Activated T-helper 2 cell treated with anti-CD3 and anti-CD28 coated beads, Interferon-gamma antibody, Interleukin-2, Interleukin-4, amounts not matched to agents 10 μg/mL and 5 μg/mL and 100 μg/mL, durations not matched to agents 14 hours and 24 hours and 36 hours (primary cell): ENCODE measurements around the gene TRIM32. TPM values are rescaled to one million over a fixed set of nuclear protein-coding genes. Genes with fewer than 3 reads are reported as not detected.

Experiments used
- DNase-seq: peaks from one replicate; pipeline ENCODE4 v3.0.0; 2021; ENCODE audit warnings: low spot score
- H3K27ac Mint-ChIP-seq: one replicate; pipeline ENCODE4 v1.8.0; 2021; ENCODE audit warnings: mixed read lengths
- H3K27me3 Mint-ChIP-seq: one replicate; pipeline ENCODE4 v1.8.0; 2021; ENCODE audit warnings: low read depth, mixed read lengths
- H3K36me3 Mint-ChIP-seq: one replicate; pipeline ENCODE4 v1.8.0; 2021; ENCODE audit warnings: low read depth, mixed read lengths
- H3K4me1 Mint-ChIP-seq: one replicate; pipeline ENCODE4 v1.8.0; 2021; ENCODE audit warnings: low read depth, mixed read lengths
- H3K4me3 Mint-ChIP-seq: one replicate; pipeline ENCODE4 v1.8.0; 2021; ENCODE audit warnings: low read depth, mild to moderate bottlenecking, moderate library complexity, mixed read lengths
- H3K9me3 Mint-ChIP-seq: one replicate; pipeline ENCODE4 v1.8.0; 2021; ENCODE audit warnings: mixed read lengths
- intact Hi-C: fragments of 100-400 bp; cut with micrococcal nuclease; formaldehyde crosslinking; loops from one replicate; pipeline ENCODE4 v1.15.1; 2023
- total RNA-seq: library from RNA; stranded (reverse); gene quantifications from 2 replicates; pipeline ENCODE4 v1.2.3, GENCODE V29; 2022

TRIM32 gene
- total RNA-seq, 1 donor from 2014 or later, result 15.7 TPM

DNA sequence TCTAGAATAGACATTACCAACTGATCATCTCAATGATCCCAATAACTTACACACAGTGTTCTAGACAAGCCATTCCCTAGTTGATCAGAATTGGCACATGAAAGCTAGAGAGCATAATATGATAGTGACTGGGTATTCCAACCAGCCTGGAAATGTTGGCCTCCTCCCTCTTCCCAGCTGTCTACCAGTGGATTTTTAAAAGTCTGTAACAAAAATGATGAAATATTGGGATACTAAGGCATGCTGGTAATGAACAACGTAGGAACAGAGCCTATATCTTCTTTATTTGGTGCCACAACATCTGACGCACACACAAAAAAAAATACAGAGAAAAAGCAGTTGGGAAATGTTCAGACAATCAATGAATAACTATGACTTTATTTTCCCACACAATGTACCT, 34.8 kb downstream of the TRIM32 start:
- Mint-ChIP-seq H3K9me3 (no peaks in the 10 kb centered on the region), H3K27ac (no peak overlapping the region), H3K27me3 (no peaks in the 10 kb centered on the region), H3K4me1 (no peaks in the 10 kb centered on the region), H3K4me3 (no peak overlapping the region), H3K36me3 (no peaks in the 10 kb centered on the region)
- no peak for DNase-seq
- intact Hi-C loops, result no loop called here

DNA sequence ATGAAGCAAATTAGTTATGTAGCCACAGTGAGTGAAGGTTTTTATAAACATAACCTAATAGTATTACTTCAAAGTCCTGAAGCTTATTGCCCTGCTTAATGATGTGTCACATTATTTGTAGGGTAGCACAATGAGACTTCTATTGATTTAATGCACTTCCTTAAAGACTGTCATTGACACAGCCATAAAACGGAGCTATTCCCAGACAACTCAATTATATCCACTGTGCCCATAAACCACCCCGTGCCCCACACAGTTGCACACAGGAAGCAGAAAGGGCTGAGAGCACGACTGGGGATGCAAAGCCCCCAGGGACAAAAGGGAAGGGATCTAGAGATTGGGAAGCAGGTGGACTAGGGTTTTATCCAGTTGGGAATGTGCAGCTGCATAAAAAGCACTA, 37.0 kb downstream of the TRIM32 start:
- Mint-ChIP-seq H3K27me3 (no peaks in the 10 kb centered on the region), H3K9me3 (no peaks in the 10 kb centered on the region)
- intact Hi-C loops, result no loop called here

DNA sequence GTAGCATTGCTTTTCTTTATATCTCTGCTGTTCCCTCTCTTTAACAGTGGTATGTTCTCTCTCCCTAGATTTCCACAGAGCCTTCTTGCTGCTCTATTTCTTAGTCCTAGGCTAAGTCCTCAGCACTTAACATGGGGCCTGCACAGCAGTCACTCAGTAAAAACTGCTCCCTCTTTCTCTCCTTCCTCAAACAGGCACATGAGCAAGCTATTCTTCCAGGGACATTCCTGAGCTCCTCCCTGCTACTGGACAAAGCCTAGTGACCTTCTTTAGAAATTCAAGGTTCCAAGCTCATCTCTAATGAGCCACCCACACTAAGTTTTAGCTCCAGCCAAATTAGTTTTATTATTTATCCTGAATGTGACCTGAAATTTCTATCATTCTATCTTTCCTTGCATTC, 39.5 kb downstream of the TRIM32 start:
- Mint-ChIP-seq H3K4me3 (no peak overlapping the region), H3K9me3 (no peaks in the 10 kb centered on the region), H3K27me3 (no peaks in the 10 kb centered on the region), H3K27ac (no peak overlapping the region), H3K4me1 (no peaks in the 10 kb centered on the region), H3K36me3 (no peaks in the 10 kb centered on the region)
- DNase-seq, result no peak
- intact Hi-C loops, result no loop called here

More for the DNA sequence above, 37.0 kb downstream of the TRIM32 start:
- Mint-ChIP-seq H3K4me1 (no peaks in the 10 kb centered on the region), H3K4me3 (no peak overlapping the region), H3K27ac (no peak overlapping the region), H3K36me3 (no peaks in the 10 kb centered on the region)
- no peak for DNase-seq

DNA sequence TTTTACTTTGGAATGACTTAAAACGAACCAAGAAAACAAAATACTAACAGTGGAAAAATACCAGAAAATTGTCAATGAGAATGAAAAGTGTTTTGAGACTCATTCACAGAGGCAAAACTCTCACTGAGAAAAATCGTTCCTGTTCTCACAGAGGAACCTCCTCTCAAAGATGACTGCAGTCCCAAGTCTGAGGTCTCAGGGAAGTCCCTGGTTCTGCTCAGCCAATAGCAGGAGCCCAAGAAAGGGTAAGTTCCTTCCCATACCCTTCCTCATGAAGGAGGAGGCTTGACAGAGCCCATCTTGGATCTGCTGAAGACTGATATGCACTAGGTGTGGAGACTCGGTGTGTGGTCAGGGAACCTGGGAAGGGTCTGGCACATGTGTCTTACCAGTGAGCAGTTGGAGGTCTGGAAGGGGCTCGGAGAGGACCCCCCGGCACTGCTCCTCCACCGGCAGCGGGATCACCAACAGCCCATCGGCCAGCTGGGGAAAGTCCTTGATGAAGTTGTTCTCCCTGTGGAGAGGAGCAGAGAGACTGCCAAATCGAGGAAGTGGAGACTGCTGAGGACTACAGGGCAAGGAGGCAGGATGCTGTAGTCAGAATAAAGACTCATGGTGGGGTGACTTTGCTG, 46.0 kb downstream of the TRIM32 start:
- no peak for DNase-seq
- intact Hi-C loops, result no loop called here
- Mint-ChIP-seq H3K9me3 (no peaks in the 10 kb centered on the region), H3K4me1 (no peaks in the 10 kb centered on the region), H3K36me3 (no peaks in the 10 kb centered on the region), H3K27ac (no peak overlapping the region), H3K4me3 (no peak overlapping the region), H3K27me3 (peaks cover 2% of the 10 kb centered on the region)

DNA sequence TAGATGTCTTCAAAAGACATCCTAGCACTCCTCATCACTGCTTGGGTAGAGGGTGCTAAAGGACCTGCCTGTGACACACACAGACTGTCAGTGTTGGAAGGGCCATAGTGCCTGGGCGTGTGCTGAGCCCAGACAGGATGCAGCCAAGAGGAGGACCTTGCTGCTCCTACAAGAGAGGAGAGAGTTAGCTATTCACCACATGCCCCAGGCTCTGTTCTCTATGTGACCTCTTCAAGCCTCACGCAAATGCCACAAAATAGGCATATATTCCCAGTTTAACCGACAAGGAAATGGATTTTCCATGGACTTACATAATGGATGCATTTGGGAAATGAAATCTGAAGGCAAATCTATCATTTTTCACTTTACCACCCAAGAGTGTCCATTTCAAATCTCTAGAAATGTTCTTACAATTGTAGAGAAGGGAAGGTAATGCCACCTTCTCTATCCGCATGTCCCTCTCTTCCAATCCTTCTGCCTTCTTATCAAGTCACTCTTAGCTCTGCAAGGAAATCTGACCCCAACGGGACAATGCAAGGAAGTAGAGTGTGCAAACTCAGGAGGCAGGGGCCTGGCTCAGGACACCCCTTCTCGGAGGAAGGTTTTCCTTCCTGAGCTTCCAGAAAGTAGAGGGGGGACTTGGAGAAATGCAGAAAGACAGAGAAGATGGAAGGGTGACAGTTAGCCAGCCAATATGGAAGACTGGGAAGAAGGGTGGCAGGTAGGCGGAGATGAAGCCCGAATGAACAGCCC, 49.5 kb downstream of the TRIM32 start:
- H3K27ac Mint-ChIP-seq, result no peak overlapping the region
- intact Hi-C loops, result loop anchor here (5.0 kb wide), 1 partner anchor 126 kb away; no protein-coding TSS in a partner anchor
- no peak overlapping the region for H3K4me3 Mint-ChIP-seq
- no peaks in the 10 kb centered on the region for H3K4me1 Mint-ChIP-seq
- H3K36me3 Mint-ChIP-seq, result no peaks in the 10 kb centered on the region
- DNase-seq, result no peak
- no peaks in the 10 kb centered on the region for H3K9me3 Mint-ChIP-seq
- H3K27me3 Mint-ChIP-seq, result peaks cover 2% of the 10 kb centered on the region

DNA sequence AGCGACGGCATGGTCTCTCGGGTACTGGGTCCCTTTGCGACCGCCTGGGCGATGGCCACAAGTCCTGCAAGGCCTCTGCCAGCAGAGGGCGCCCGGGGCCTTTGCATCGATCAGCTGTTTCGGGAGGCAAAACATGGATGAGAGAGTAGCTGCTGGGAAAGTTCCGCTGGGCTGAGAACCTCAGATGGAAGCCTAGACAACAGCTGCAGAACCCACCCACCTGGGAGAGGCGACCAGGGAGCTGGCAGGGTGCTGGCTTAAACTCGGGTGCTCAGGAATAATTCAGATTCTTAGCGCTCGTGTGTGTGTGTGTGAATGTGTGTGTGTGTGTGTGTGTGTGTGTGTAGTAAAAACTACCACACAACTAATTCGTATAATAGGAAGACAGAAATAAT, 50.0 kb downstream of the TRIM32 start:
- Mint-ChIP-seq H3K9me3 (no peaks in the 10 kb centered on the region), H3K27me3 (peaks cover 2% of the 10 kb centered on the region), H3K36me3 (no peaks in the 10 kb centered on the region), H3K27ac (no peak overlapping the region), H3K4me3 (no peak overlapping the region), H3K4me1 (no peaks in the 10 kb centered on the region)
- DNase-seq, result peak; percentile 32
- intact Hi-C loops, result loop anchor here (5.0 kb wide), 1 partner anchor 125 kb away; no protein-coding TSS in a partner anchor

DNA sequence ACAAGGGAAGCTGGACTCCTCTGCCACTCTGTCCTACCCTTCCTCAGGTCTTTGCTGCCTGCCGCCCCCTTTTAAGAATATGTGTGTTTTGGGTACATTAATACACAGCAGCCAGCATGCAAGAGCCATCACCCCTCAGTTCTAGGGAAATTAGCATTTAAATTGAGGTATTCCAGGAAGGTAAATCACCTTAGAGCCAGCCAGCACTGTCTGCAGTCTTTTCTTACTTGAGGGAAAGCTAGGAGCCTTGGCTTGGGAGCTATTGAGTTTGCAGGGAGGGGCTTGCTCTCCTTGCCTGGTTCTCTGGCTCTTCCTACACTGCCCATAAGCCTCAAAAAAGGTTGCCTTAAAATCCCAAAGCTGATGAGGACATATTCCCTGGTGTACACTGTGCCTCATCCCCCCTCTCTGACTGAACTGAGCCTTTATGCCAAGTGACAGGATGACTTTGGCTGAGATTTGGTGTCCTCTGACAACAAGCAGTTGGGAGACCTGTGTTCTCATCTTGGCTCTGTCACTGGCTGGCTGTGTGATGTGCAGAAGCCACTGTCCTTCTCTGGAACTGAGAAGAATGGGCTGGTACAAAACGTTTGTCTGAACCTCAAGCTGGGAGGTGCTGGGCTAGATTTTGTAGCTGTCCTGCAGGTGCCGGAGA, 54.1 kb downstream of the TRIM32 start:
- no peak overlapping the region for H3K4me3 Mint-ChIP-seq
- peaks cover 2% of the 10 kb centered on the region for H3K27me3 Mint-ChIP-seq
- intact Hi-C loops, result no loop called here
- no peaks in the 10 kb centered on the region for H3K9me3 Mint-ChIP-seq
- H3K27ac Mint-ChIP-seq, result no peak overlapping the region
- no peaks in the 10 kb centered on the region for H3K36me3 Mint-ChIP-seq
- no peak for DNase-seq
- no peaks in the 10 kb centered on the region for H3K4me1 Mint-ChIP-seq

DNA sequence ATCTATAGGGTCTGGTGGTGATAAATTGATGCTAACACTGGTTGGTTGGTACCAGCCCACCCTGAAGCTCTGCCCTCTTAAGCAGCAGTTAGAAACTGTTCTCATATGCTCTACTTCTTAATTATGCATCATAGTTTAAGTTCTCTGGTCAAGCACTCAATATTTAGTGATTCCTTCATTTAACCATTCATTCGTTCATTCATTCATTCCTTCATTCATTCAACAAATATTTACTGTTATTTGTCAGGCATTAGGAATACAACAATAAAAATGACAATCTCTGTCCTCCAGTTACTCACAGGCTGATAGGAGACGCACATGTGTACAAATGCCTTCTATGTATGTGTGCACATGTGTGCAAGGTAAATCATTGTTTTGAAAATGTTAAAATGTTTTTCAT, 54.6 kb downstream of the TRIM32 start:
- H3K27me3 Mint-ChIP-seq, result no peaks in the 10 kb centered on the region
- no peaks in the 10 kb centered on the region for H3K9me3 Mint-ChIP-seq
- H3K36me3 Mint-ChIP-seq, result no peaks in the 10 kb centered on the region
- H3K4me3 Mint-ChIP-seq, result no peak overlapping the region
- no peaks in the 10 kb centered on the region for H3K4me1 Mint-ChIP-seq
- H3K27ac Mint-ChIP-seq, result no peak overlapping the region
- intact Hi-C loops, result no loop called here
- DNase-seq, result no peak

DNA sequence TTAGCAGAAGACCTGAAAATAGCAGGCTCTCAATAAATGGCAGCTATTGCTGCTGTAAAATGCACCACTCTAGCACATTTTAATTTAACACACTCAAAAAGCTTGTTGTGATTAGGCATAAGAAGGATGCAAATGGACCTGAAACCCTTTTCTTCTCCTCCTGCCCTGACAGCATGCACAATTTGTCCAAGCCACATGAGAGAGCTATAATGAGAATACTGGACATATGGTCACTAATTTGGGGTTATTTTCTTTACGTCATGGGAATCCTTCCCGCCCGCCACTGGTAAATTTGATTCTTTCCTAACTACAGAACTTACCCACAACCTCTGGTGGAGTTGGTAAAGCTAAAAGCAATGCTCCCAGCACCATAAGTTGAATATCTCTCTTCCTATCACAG, 62.1 kb downstream of the TRIM32 start:
- Mint-ChIP-seq H3K27ac (no peak overlapping the region), H3K4me3 (no peak overlapping the region), H3K36me3 (no peaks in the 10 kb centered on the region), H3K27me3 (peaks cover 5% of the 10 kb centered on the region), H3K9me3 (no peaks in the 10 kb centered on the region), H3K4me1 (no peaks in the 10 kb centered on the region)
- intact Hi-C loops, result no loop called here
- no peak for DNase-seq

DNA sequence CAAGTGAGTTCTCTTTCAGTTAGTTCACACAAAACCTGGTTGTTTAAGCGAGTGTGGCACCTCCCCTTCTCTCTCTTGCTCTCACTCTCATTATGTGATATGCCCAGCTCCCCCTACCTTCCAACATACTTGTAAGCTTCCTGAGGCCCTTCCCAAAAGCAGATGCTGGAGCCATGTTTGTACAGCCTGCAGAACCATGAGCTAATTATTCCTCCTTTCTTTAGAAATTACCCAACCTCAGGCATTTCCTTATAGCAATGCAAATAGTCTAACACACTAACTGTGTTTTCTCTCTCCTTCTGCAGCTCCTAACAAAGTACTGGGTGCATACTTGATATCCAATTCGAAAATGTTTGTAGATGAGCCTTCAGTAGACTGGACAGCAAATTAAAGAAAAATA, 62.7 kb downstream of the TRIM32 start:
- no peak for DNase-seq
- Mint-ChIP-seq H3K4me1 (no peaks in the 10 kb centered on the region), H3K9me3 (no peaks in the 10 kb centered on the region), H3K27me3 (peaks cover 5% of the 10 kb centered on the region), H3K36me3 (no peaks in the 10 kb centered on the region), H3K27ac (no peak overlapping the region), H3K4me3 (no peak overlapping the region)
- intact Hi-C loops, result no loop called here

DNA sequence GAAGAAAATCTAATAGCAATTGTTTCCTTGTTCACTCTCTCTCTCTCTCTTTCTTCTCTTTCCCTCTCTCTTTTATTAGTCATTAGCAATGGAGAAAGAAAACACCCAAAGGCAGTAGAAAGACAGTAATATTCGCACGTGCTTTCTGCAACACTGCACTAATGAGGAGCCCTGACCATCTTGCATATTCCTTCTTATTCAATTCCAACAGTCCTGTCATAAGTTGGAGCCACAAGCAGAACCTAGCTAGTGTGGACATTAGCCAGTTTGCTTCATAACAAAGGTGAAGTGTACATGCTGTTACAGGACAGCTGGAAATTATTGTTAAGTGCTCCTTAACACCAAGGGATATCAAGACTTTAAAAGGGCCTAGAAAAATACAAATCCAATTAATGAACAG, 63.4 kb downstream of the TRIM32 start:
- Mint-ChIP-seq H3K36me3 (no peaks in the 10 kb centered on the region), H3K4me3 (no peak overlapping the region), H3K4me1 (no peaks in the 10 kb centered on the region), H3K27me3 (peaks cover 5% of the 10 kb centered on the region), H3K9me3 (no peaks in the 10 kb centered on the region), H3K27ac (no peak overlapping the region)
- intact Hi-C loops, result no loop called here
- no peak for DNase-seq
